RWPE2 (cell line): ENCODE data around the gene LGI2.

Experiments
- ATAC-seq: fragments of 200-7000 bp; cut with Tn5 transposase; 3 replicates; pipeline ENCODE4 v1.9.1; 2021; ENCODE audit warnings: low read depth
- DNase-seq: peaks from one replicate; pipeline ENCODE4 v3.0.0-alpha.2; 2020; ENCODE audit warnings: low spot score
- H3K27ac ChIP-seq: fragments of 450-650 bp; 2 replicates; pipeline ENCODE4 v1.5.1; 2017; ENCODE audit warnings: mild to moderate bottlenecking; ENCODE audit not compliant: poor library complexity, severe bottlenecking
- H3K27me3 ChIP-seq: fragments of 250-450 bp; sonication (Bioruptor Pico); 2 replicates; pipeline ENCODE4 v1.5.1; 2021; ENCODE audit warnings: mild to moderate bottlenecking, moderate library complexity; ENCODE audit not compliant: insufficient read depth, poor library complexity, severe bottlenecking
- H3K36me3 ChIP-seq: fragments of 250-450 bp; sonication (Bioruptor Pico); 2 replicates; pipeline ENCODE4 v1.5.1; 2020; ENCODE audit warnings: low read depth, mild to moderate bottlenecking, moderate library complexity
- H3K4me1 ChIP-seq: fragments of 250-450 bp; sonication (Bioruptor Pico); 2 replicates; pipeline ENCODE4 v1.5.1; 2021; ENCODE audit warnings: mild to moderate bottlenecking, moderate library complexity; ENCODE audit not compliant: insufficient read depth, poor library complexity, severe bottlenecking
- H3K4me3 ChIP-seq: fragments of 250-450 bp; sonication (Bioruptor Pico); 2 replicates; pipeline ENCODE4 v1.5.1; 2021; ENCODE audit warnings: mild to moderate bottlenecking, moderate library complexity; ENCODE audit not compliant: severe bottlenecking
- H3K9me3 ChIP-seq: fragments of 250-450 bp; sonication (Bioruptor Pico); 2 replicates; pipeline ENCODE4 v1.5.1; 2021; ENCODE audit warnings: mild to moderate bottlenecking, moderate library complexity; ENCODE audit not compliant: severe bottlenecking
- CTCF ChIP-seq: fragments of 450-650 bp; IDR thresholded peaks from one replicate; pipeline ENCODE4 v1.5.1; 2017; ENCODE audit warnings: mild to moderate bottlenecking, moderate library complexity; ENCODE audit not compliant: poor library complexity, severe bottlenecking

The LGI2 gene

GRCh38 chr4:24968992-24969391 is 61.8 kb downstream of the LGI2 start:
- ATAC-seq: no peak
- peaks cover 10% of the 10 kb centered on the region for H3K4me1 ChIP-seq
- no peak for TF ChIP-seq CTCF

GRCh38 chr4:24968278-24968677 is 62.5 kb downstream of the LGI2 start:
- no peak for TF ChIP-seq CTCF
- H3K36me3 ChIP-seq: no peaks in the 10 kb centered on the region
- DNase-seq: no peak
- H3K27ac ChIP-seq: no peak overlapping the region
- no peak overlapping the region for H3K4me3 ChIP-seq
- H3K9me3 ChIP-seq: no peaks in the 10 kb centered on the region
- no peak for ATAC-seq
- H3K4me1 ChIP-seq: peaks cover 7% of the 10 kb centered on the region
- no peaks in the 10 kb centered on the region for H3K27me3 ChIP-seq

More at GRCh38 chr4:24968992-24969391, 61.8 kb downstream of the LGI2 start:
- Histone ChIP-seq H3K9me3 (no peaks in the 10 kb centered on the region), H3K4me3 (no peak overlapping the region), H3K27me3 (no peaks in the 10 kb centered on the region), H3K36me3 (no peaks in the 10 kb centered on the region), H3K27ac (no peak overlapping the region)
- DNase-seq: no peak

- no peaks in the 10 kb centered on the region for H3K9me3 ChIP-seq
- H3K36me3 ChIP-seq: no peaks in the 10 kb centered on the region
- H3K27me3 ChIP-seq: no peaks in the 10 kb centered on the region
- no peak overlapping the region for H3K4me3 ChIP-seq
- H3K4me1 ChIP-seq: peaks cover 3% of the 10 kb centered on the region
- ATAC-seq (no peak), DNase-seq (no peak)
- TF ChIP-seq CTCF: no peak
- H3K27ac ChIP-seq: no peak overlapping the region
Measured at GRCh38 chr4:24967346-24967745, 63.4 kb downstream of the LGI2 start.

GRCh38 chr4:24966076-24966475 is 64.7 kb downstream of the LGI2 start:
- ATAC-seq: no peak

More at GRCh38 chr4:24966076-24966475, 64.7 kb downstream of the LGI2 start:
- TF ChIP-seq CTCF: no peak
- H3K4me1 ChIP-seq: no peaks in the 10 kb centered on the region
- H3K27ac ChIP-seq: no peak overlapping the region
- no peak overlapping the region for H3K4me3 ChIP-seq
- no peaks in the 10 kb centered on the region for H3K36me3 ChIP-seq
- DNase-seq: no peak
- no peaks in the 10 kb centered on the region for H3K27me3 ChIP-seq
- H3K9me3 ChIP-seq: no peaks in the 10 kb centered on the region
